Right lobe of liver (tissue), 6 donors: ENCODE results near the gene DKK2. TPM values are rescaled to one million over a fixed set of nuclear protein-coding genes. Genes with fewer than 3 reads are reported as not detected.

Experiments used
- ATAC-seq, 4 donors: fragments of 200-7000 bp; cut with Tn5 transposase; one replicate each; pipeline ENCODE4 v1.9.1; 2020; ENCODE audit warnings: mild to moderate bottlenecking in 4 of 4, moderate library complexity in 4 of 4
- DNase-seq, 3 donors: peaks; one replicate each; pipeline ENCODE4 v3.0.0-alpha.2; 2020
- H3K27ac ChIP-seq, 3 donors: fragments of 200-600 bp; one replicate each; pipeline ENCODE4 v1.8.0; 2022
- H3K27me3 ChIP-seq, 2 donors: fragments of 200-600 bp; one replicate each; pipeline ENCODE4 v1.8.0; 2022
- H3K36me3 ChIP-seq, 4 donors: fragments of 200-600 bp; sonication (generic) in 1 of 4; one replicate each; pipeline versions ENCODE4 v1.5.1 to v1.8.0; 2017 to 2022; ENCODE audit warnings: control low read depth in 1 of 4
- H3K4me1 ChIP-seq, 4 donors: fragments of 200-600 bp; sonication (generic) in 1 of 4; one replicate each; pipeline versions ENCODE4 v1.5.1 to v1.8.0; 2017 to 2022; ENCODE audit warnings: control low read depth in 1 of 4
- H3K4me3 ChIP-seq, 3 donors: fragments of 200-600 bp; one replicate each; pipeline ENCODE4 v1.8.0; 2022
- H3K9me3 ChIP-seq, 4 donors: fragments of 200-600 bp; sonication (generic) in 1 of 4; one replicate each; pipeline versions ENCODE4 v1.5.1 to v1.8.0; 2017 to 2022; ENCODE audit warnings: control low read depth in 1 of 4
- POLR2A ChIP-seq: fragments of 450-650 bp; IDR thresholded peaks from one replicate; pipeline ENCODE4 v1.6.1; 2017; ENCODE audit warnings: antibody characterized with exemption, mild to moderate bottlenecking
- WGBS: methylation state at CpG from one replicate; pipeline ENCODE4 v1.1.6; 2018; ENCODE audit warnings: low coverage, low lambda C conversion rate; ENCODE audit not compliant: insufficient coverage; ENCODE audit errors: missing lambda C conversion rate; 5-methylcytosine and 5-hydroxymethylcytosine counted together
- intact Hi-C, 2 donors: fragments of 100-400 bp; cut with DNase I; formaldehyde crosslinking; loops; one replicate each; pipeline versions ENCODE4 v1.11.2 to v1.14.1; 2022
- total RNA-seq, 6 experiments: library from RNA; depleted of rRNA in 2 of 6; stranded (reverse); fragments of >200 nt in 2 of 6; fragmentation: NEBNext Ultra II Directional in 3 of 6; extraction: Animal tissue kit (Norgen Biotek cat#: 25700) in 3 of 6; gene quantifications; one replicate each; pipeline versions ENCODE4 v1.1.0 to v1.2.4, GENCODE V29; 2016 to 2023
- TF ChIP-seq, protein P1 (sequence below), 4 donors: fragments of 200-600 bp in 3 of 4; fragments of 450-650 bp in 1 of 4; IDR thresholded peaks; one replicate each; pipeline versions ENCODE4 v1.5.1 to v1.8.0; 2016 to 2022; ENCODE audit warnings: antibody characterized with exemption in 4 of 4, mild to moderate bottlenecking in 2 of 4
- donor health status: DM: no; HTN: yes; CAD: no.
- donor health status: DM: no; HTN: no; CAD: no.
- donor health status: DM: no; HTN: no; CAD: no.
- donor health status: DM: no; HTN: yes; CAD: no.
- donor health status: DM: no; HTN: yes; CAD: no.

The DKK2 gene
- total RNA-seq, 6 experiments from 2014 or later = 0.06 to 0.11 (median 0.07) TPM; not detected in 3

DNA sequence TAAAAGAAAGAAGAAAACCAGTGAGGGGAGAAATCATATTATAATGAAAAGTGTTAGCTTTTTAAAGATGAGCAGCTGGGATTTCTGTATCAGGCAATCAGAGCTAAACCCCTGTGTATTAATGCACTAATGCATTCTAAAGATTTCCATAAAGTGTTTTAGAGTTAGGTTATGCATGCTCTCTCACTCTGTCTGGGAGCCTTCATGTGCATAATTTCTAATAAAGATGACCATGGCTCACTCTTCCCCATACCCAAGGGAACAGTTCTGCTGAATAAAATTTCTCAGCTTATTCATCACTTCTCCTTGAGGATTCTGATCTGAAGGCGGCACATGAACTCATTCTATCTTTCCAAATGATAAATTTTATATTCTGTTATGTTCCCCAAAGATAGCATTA lies 129.4 kb downstream of the DKK2 start:
- H3K27me3 ChIP-seq = no peaks in the 10 kb centered on the region
- intact Hi-C loops = no loop called here
- H3K9me3 ChIP-seq = no peaks in the 10 kb centered on the region
- WGBS = 7% methylated on average over 1 of the region's 1 CpG
- H3K4me1 ChIP-seq = no peaks in the 10 kb centered on the region
- no peak overlapping the region for H3K4me3 ChIP-seq
- H3K27ac ChIP-seq = no peak overlapping the region
- no peak for DNase-seq
- no peaks in the 10 kb centered on the region for H3K36me3 ChIP-seq
- TF ChIP-seq POLR2A = no peak
- TF ChIP-seq, protein P1, sequence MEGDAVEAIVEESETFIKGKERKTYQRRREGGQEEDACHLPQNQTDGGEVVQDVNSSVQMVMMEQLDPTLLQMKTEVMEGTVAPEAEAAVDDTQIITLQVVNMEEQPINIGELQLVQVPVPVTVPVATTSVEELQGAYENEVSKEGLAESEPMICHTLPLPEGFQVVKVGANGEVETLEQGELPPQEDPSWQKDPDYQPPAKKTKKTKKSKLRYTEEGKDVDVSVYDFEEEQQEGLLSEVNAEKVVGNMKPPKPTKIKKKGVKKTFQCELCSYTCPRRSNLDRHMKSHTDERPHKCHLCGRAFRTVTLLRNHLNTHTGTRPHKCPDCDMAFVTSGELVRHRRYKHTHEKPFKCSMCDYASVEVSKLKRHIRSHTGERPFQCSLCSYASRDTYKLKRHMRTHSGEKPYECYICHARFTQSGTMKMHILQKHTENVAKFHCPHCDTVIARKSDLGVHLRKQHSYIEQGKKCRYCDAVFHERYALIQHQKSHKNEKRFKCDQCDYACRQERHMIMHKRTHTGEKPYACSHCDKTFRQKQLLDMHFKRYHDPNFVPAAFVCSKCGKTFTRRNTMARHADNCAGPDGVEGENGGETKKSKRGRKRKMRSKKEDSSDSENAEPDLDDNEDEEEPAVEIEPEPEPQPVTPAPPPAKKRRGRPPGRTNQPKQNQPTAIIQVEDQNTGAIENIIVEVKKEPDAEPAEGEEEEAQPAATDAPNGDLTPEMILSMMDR (IDR thresholded peaks at IDR 0.05) = no peak
- no peak for ATAC-seq

GRCh38 chr4:106898621-106899230 lies 137.4 kb downstream of the DKK2 start:
- no peaks in the 10 kb centered on the region for H3K4me1 ChIP-seq
- H3K27me3 ChIP-seq = no peaks in the 10 kb centered on the region
- H3K27ac ChIP-seq = no peak overlapping the region
- ATAC-seq = peak; percentile 62 to 69 (median 66)
- H3K9me3 ChIP-seq = no peaks in the 10 kb centered on the region
- no peaks in the 10 kb centered on the region for H3K36me3 ChIP-seq
- no peak for TF ChIP-seq POLR2A
- TF ChIP-seq, protein P1 (IDR thresholded peaks at IDR 0.05) = peak; percentile 41 to 66 (median 56)
- intact Hi-C loops = no loop called here
- no peak overlapping the region for H3K4me3 ChIP-seq
- DNase-seq = peak in 1 of 3 donors; percentile 42
- WGBS = 28% methylated on average over 4 of the region's 4 CpGs

DNA sequence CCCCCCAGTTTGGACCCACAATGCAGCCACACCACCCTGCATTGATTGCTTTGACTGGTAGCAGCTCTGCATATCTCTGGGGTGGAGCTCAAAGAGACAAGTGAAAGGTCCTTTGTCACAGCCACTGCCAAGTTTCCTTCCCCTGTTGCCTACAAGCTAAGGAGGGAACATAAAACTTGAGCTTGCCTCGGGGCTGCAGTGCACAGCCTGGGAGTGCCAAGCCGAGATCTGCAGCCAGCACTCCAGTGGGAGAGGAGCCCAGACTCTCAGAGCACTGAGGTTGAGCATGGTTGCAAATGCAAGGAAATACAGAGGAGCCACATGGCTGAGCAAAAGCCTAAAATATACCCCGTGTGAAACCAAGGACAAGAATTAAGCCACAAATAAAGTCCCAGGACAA lies 142.2 kb downstream of the DKK2 start:
- ATAC-seq (no peak), DNase-seq (no peak)
- H3K27ac ChIP-seq = no peak overlapping the region
- no peaks in the 10 kb centered on the region for H3K4me1 ChIP-seq
- no peak for TF ChIP-seq POLR2A
- TF ChIP-seq, protein P1 (IDR thresholded peaks at IDR 0.05) = no peak
- intact Hi-C loops = no loop called here
- no peaks in the 10 kb centered on the region for H3K36me3 ChIP-seq
- no peaks in the 10 kb centered on the region for H3K9me3 ChIP-seq
- H3K4me3 ChIP-seq = no peak overlapping the region
- 38% methylated on average over 3 of the region's 3 CpGs for WGBS
- H3K27me3 ChIP-seq = no peaks in the 10 kb centered on the region

DNA sequence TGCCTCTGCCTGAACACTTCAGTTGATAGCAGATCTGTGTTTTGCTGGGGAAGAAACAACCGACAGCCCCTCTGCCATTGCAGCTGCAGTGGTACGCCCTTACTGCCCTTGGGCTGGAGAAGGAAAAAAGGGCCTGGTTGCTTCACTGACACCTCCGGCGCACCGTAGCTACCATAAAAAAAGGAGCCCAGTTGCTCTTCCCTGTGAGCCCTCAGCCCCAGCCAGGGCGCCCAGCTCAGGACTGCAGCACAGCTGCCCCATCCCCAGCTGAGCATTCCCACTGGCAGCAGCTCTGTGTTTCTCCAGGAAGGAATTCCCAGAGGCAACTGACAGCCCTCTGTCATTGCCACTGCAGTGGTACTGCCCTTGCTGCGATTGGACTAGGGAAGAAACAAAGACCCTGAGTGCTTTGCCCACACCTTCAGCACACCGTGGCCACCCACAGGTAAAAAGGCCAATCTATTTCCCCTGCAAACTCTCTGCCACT lies 142.7 kb downstream of the DKK2 start:
- Histone ChIP-seq H3K27me3 (no peaks in the 10 kb centered on the region), H3K4me3 (no peak overlapping the region), H3K9me3 (no peaks in the 10 kb centered on the region), H3K4me1 (no peaks in the 10 kb centered on the region), H3K27ac (no peak overlapping the region), H3K36me3 (no peaks in the 10 kb centered on the region)
- no peak for TF ChIP-seq POLR2A
- TF ChIP-seq, protein P1 (IDR thresholded peaks at IDR 0.05) = no peak
- DNase-seq = peak in 1 of 3 donors; percentile 15
- no CpG with 5 or more reads among the region's 8 CpGs for WGBS
- peak in 1 of 4 donors; percentile 11 for ATAC-seq
- intact Hi-C loops = no loop called here
